Activated naive CD4-positive, alpha-beta T cell treated with anti-CD3 and anti-CD28 coated beads for 36 hours (primary cell): ENCODE measurements around the gene BPGM. TPM values are rescaled to one million over a fixed set of nuclear protein-coding genes. Genes with fewer than 3 reads are reported as not detected.

Experiments
- total RNA-seq, 2 experiments: library from RNA; stranded (reverse); gene quantifications; one replicate each; pipeline ENCODE4 v1.2.3, GENCODE V29; 2021

The BPGM gene
- total RNA-seq, 2 experiments from 2014 or later = 13.9 to 14.2 TPM

Other genes with a start within 250 kb of the BPGM start
- gene AKR1B1, start 187.8 kb upstream of the BPGM start, total RNA-seq = 100 to 1,000 TPM; 103 to 107 TPM
- gene AKR1B10, start 119.3 kb upstream of the BPGM start, total RNA-seq = not detected
- gene AKR1B15, start 97.7 kb upstream of the BPGM start, total RNA-seq = not detected
- under 1 TPM; 0.42 to 0.62 TPM for gene CALD1, start 132.8 kb downstream of the BPGM start, total RNA-seq